ENCODE data around the gene ZCRB1. TPM values are rescaled to one million over a fixed set of nuclear protein-coding genes. Genes with fewer than 3 reads are reported as not detected.

The ZCRB1 gene
- total RNA-seq, 1 donor from 2014 or later = 53.2 TPM

- Mint-ChIP-seq H3K27ac (no peak overlapping the region), H3K27me3 (ENCODE audit: low read depth) (no peaks in the 10 kb centered on the region), H3K36me3 (no peaks in the 10 kb centered on the region), H3K4me3 (no peak overlapping the region), H3K4me1 (no peaks in the 10 kb centered on the region), H3K9me3 (no peaks in the 10 kb centered on the region)
- no peak for TF ChIP-seq CTCF (IDR thresholded peaks at IDR 0.05; ENCODE audit: unreplicated experiment)
- DNase-seq (ENCODE audit: low spot score in 2 of 2, unreplicated experiment in 2 of 2) = no peak
Observed at GRCh38 chr12:42299392-42300308, 26.2 kb downstream of the ZCRB1 start.

- no peak for DNase-seq (ENCODE audit: low spot score in 2 of 2, unreplicated experiment in 2 of 2)
- H3K9me3 Mint-ChIP-seq = no peaks in the 10 kb centered on the region
- TF ChIP-seq CTCF (IDR thresholded peaks at IDR 0.05; ENCODE audit: unreplicated experiment) = no peak
- no peak overlapping the region for H3K4me3 Mint-ChIP-seq
- no peaks in the 10 kb centered on the region for H3K27me3 Mint-ChIP-seq (ENCODE audit: low read depth)
- H3K27ac Mint-ChIP-seq = no peak overlapping the region
- no peaks in the 10 kb centered on the region for H3K4me1 Mint-ChIP-seq
- H3K36me3 Mint-ChIP-seq = no peaks in the 10 kb centered on the region
Observed at GRCh38 chr12:42298887-42299286, 27.0 kb downstream of the ZCRB1 start.

GRCh38 chr12:42296503-42297109 is 29.3 kb downstream of the ZCRB1 start:
- H3K4me1 Mint-ChIP-seq = peaks cover under 1% of the 10 kb centered on the region
- no peaks in the 10 kb centered on the region for H3K36me3 Mint-ChIP-seq
- peak; percentile 45 for TF ChIP-seq CTCF (IDR thresholded peaks at IDR 0.05; ENCODE audit: unreplicated experiment)
- H3K4me3 Mint-ChIP-seq = no peak overlapping the region
- H3K27me3 Mint-ChIP-seq (ENCODE audit: low read depth) = no peaks in the 10 kb centered on the region
- H3K27ac Mint-ChIP-seq = no peak overlapping the region
- H3K9me3 Mint-ChIP-seq = no peaks in the 10 kb centered on the region
- no peak for DNase-seq (ENCODE audit: low spot score in 2 of 2, unreplicated experiment in 2 of 2)

- peaks cover 2% of the 10 kb centered on the region for H3K4me1 Mint-ChIP-seq
- no peaks in the 10 kb centered on the region for H3K27me3 Mint-ChIP-seq (ENCODE audit: low read depth)
- no peak overlapping the region for H3K27ac Mint-ChIP-seq
- no peaks in the 10 kb centered on the region for H3K36me3 Mint-ChIP-seq
- TF ChIP-seq CTCF (IDR thresholded peaks at IDR 0.05; ENCODE audit: unreplicated experiment) = no peak
- H3K9me3 Mint-ChIP-seq = no peaks in the 10 kb centered on the region
- no peak overlapping the region for H3K4me3 Mint-ChIP-seq
- no peak for DNase-seq (ENCODE audit: low spot score in 2 of 2, unreplicated experiment in 2 of 2)
Observed at GRCh38 chr12:42291680-42292079, 34.2 kb downstream of the ZCRB1 start.

- Mint-ChIP-seq H3K27me3 (ENCODE audit: low read depth) (no peaks in the 10 kb centered on the region), H3K36me3 (no peaks in the 10 kb centered on the region), H3K9me3 (no peaks in the 10 kb centered on the region), H3K4me1 (peaks cover 13% of the 10 kb centered on the region), H3K27ac (no peak overlapping the region), H3K4me3 (no peak overlapping the region)
- TF ChIP-seq CTCF (IDR thresholded peaks at IDR 0.05; ENCODE audit: unreplicated experiment) = no peak
- DNase-seq (ENCODE audit: low spot score in 2 of 2, unreplicated experiment in 2 of 2) = no peak
Observed at GRCh38 chr12:42288544-42288943, 37.4 kb downstream of the ZCRB1 start.
